GM12891 (cell line): ENCODE data around the gene UGT1A8.
"Not testable (repeated sequence)": the region's sequence is repeated elsewhere in the genome, so short reads cannot be mapped to it uniquely, and the experiment has no call there.

ENCODE experiments used
- DNase-seq: peaks from one replicate; pipeline ENCODE4 v3.0.0; 2011; ENCODE audit warnings: low spot score; ENCODE audit not compliant: insufficient read length
- FAIRE-seq: peaks from 2 replicates; lab custom pipeline; 2011; peaks lifted over from hg19 to GRCh38; lab: Jason Lieb, UNC
- PAX5 ChIP-seq: IDR thresholded peaks from 2 replicates; pipeline ENCODE4 v1.6.1; 2011; ENCODE audit warnings: low read length, moderate library complexity, mild to moderate bottlenecking; ENCODE audit not compliant: insufficient read depth, severe bottlenecking
- POLR2A ChIP-seq: IDR thresholded peaks from 2 replicates; pipeline ENCODE4 v1.6.1; 2011; ENCODE audit warnings: low read depth, low read length, control low read depth
- POLR2AphosphoS5 ChIP-seq: IDR thresholded peaks from 2 replicates; pipeline ENCODE4 v1.6.1; 2011; ENCODE audit warnings: low read depth, low read length, control low read depth
- POU2F2 ChIP-seq: IDR thresholded peaks from 2 replicates; pipeline ENCODE4 v1.6.1; 2011; ENCODE audit warnings: low read depth, mild to moderate bottlenecking, control low read depth, low read length, moderate library complexity
- SPI1 ChIP-seq: IDR thresholded peaks from 2 replicates; pipeline ENCODE4 v1.6.1; 2011; ENCODE audit warnings: low read depth, low read length, control low read depth
- TAF1 ChIP-seq: IDR thresholded peaks from 2 replicates; pipeline ENCODE4 v1.6.1; 2011; ENCODE audit warnings: low read depth, low read length, control low read depth

UGT1A8 gene

GRCh38 chr2:233700028-233700635 is 82.7 kb downstream of the UGT1A8 start:
- TF ChIP-seq SPI1 (no peak), POLR2A (no peak), PAX5 (no peak), POU2F2 (no peak), TAF1 (no peak), POLR2AphosphoS5 (no peak)
- FAIRE-seq: no peak
- DNase-seq: no peak

DNA sequence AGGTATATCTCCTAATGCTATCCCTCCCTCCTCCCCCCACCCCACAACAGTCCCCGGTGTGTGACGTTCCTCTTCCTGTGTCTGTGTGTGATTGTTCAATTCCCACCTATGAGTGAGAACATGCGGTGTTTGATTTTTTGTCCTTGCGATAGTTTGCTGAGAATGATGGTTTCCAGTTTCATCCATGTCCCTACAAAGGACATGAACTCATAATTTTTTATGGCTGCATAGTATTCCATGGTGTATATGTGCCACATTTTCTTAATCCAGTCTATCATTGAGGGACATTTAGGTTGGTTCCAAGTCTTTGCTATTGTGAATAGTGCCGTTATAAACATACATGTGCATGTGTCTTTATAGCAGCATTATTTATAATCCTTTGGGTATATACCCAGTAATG is 83.4 kb downstream of the UGT1A8 start:
- DNase-seq, FAIRE-seq: not testable (repeated sequence)

DNA sequence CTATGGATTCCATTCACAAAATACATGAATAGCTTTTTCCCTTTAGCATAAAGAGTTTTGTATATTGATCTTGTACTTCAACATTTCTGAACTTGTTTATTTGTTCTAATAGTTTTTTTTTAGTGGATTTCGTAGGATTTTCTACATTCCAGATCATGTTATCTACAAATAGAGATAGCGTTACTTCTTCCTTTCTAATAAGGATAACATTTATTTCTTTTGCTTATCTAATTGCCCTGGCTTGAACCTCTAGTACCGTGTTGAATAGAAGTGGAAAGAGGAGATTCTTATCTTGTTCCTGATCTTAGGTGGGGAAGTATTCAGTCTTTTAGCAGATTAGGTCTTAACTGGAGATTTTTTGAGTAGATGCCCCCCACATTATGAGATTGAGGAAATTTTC is 84.8 kb downstream of the UGT1A8 start:
- no peak for TF ChIP-seq TAF1
- FAIRE-seq (no peak), DNase-seq (no peak)

- no peak for FAIRE-seq
- TF ChIP-seq POU2F2 (no peak), PAX5 (no peak), POLR2A (no peak), TAF1 (no peak), POLR2AphosphoS5 (no peak), SPI1 (no peak)
- DNase-seq: no peak
Observed at GRCh38 chr2:233705911-233706506, 88.6 kb downstream of the UGT1A8 start.

DNA sequence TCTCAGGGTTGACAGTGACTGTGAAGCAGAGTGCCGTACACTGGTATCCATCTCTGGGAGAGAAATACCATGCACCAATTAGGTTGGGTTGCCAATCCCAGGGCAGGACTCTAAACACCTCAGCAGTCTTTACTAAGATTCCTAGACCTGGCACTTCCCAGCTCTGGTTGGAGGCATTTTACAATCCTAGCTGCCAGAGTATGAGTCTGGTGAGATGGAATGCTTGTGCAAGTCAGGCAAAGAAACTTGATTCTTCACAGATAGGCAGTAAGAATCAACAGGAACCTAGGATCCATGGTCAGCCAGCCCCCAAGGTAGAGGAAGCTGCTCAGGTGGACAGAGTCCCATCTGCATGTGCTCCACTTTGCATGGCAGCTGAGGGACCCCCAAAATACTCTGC is 89.3 kb downstream of the UGT1A8 start:
- no peak for FAIRE-seq
- no peak for TF ChIP-seq SPI1
- TF ChIP-seq POU2F2: no peak
- no peak for TF ChIP-seq PAX5
- TF ChIP-seq POLR2AphosphoS5: no peak
- TF ChIP-seq POLR2A: no peak
- no peak for TF ChIP-seq TAF1
- DNase-seq: no peak

- TF ChIP-seq POLR2AphosphoS5 (no peak), POU2F2 (no peak), POLR2A (no peak), PAX5 (no peak), TAF1 (no peak), SPI1 (no peak)
- DNase-seq (no peak), FAIRE-seq (no peak)
Observed at GRCh38 chr2:233707940-233708644, 90.7 kb downstream of the UGT1A8 start.

DNA sequence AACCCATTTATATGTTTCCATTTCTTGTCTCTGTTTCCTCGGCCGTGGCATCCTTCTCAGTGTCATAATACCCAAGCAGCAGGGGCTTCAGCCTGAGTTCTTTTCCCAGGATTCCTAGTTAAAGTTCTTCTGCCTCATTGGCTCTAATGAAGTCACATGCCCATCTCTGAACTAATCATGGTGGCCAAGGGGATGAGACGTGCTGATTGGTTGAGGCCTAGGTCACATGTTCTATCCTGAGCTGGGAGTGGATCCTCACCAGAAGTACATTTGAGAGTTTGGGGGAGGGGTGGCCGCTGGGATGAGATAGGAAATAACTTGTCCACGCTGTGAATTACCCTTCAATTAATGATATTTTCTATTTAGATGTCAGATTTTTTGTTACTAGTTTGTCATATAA is 91.5 kb downstream of the UGT1A8 start:
- DNase-seq: no peak
- TF ChIP-seq POU2F2 (no peak), SPI1 (no peak), PAX5 (no peak), POLR2AphosphoS5 (no peak), POLR2A (no peak), TAF1 (no peak)
- FAIRE-seq: no peak

GRCh38 chr2:233711312-233712008 is 94.0 kb downstream of the UGT1A8 start:
- peak; percentile 77 for FAIRE-seq
- TF ChIP-seq TAF1 (no peak), POLR2A (no peak), SPI1 (no peak), POLR2AphosphoS5 (no peak), PAX5 (no peak), POU2F2 (no peak)
- peak; percentile 33 for DNase-seq

- TF ChIP-seq SPI1 (no peak), PAX5 (no peak), POLR2A (no peak), TAF1 (no peak)
- FAIRE-seq (no peak), DNase-seq (no peak)
Observed at GRCh38 chr2:233712611-233713261, 95.3 kb downstream of the UGT1A8 start, which contains the start of gene UGT1A5. TSS of gene UGT1A5 (plus strand) at chr2:233712907. CDS start at chr2:233712992, 85 bp downstream.

- FAIRE-seq (no peak), DNase-seq (no peak)
Observed at GRCh38 chr2:233713262-233713615, 95.8 kb downstream of the UGT1A8 start.

More at GRCh38 chr2:233713262-233713615, 95.8 kb downstream of the UGT1A8 start:
- no peak for TF ChIP-seq TAF1
- TF ChIP-seq SPI1: no peak
- no peak for TF ChIP-seq PAX5
- TF ChIP-seq POLR2A: no peak
- TF ChIP-seq POLR2AphosphoS5: no peak
- TF ChIP-seq POU2F2: no peak
